GM15510 (cell line): ENCODE data around the gene PDE4D.

ENCODE experiments used
- POLR2A ChIP-seq: IDR thresholded peaks from 3 replicates; pipeline ENCODE4 v1.6.1; 2011; ENCODE audit warnings: borderline replicate concordance; ENCODE audit not compliant: insufficient read length; ENCODE audit errors: extremely low read depth

PDE4D gene

GRCh38 chr5:59296317-59297264, 596.9 kb downstream of the PDE4D start:
- TF ChIP-seq POLR2A, result no peak

GRCh38 chr5:59293700-59294099, 599.8 kb downstream of the PDE4D start:
- no peak for TF ChIP-seq POLR2A

GRCh38 chr5:59291941-59292340, 601.6 kb downstream of the PDE4D start:
- TF ChIP-seq POLR2A, result no peak

GRCh38 chr5:59287884-59288283, 605.6 kb downstream of the PDE4D start:
- TF ChIP-seq POLR2A, result no peak

- no peak for TF ChIP-seq POLR2A
These were observed 606.2 kb downstream of the PDE4D start for GRCh38 chr5:59287361-59287760.

- no peak for TF ChIP-seq POLR2A
These were observed 607.0 kb downstream of the PDE4D start for GRCh38 chr5:59286510-59286909.

GRCh38 chr5:59285300-59286016, 608.1 kb downstream of the PDE4D start:
- TF ChIP-seq POLR2A, result no peak

- TF ChIP-seq POLR2A, result no peak
These were observed 610.8 kb downstream of the PDE4D start for GRCh38 chr5:59282726-59283125.

- no peak for TF ChIP-seq POLR2A
These were observed 613.5 kb downstream of the PDE4D start for GRCh38 chr5:59279979-59280378.

- TF ChIP-seq POLR2A, result no peak
These were observed 616.6 kb downstream of the PDE4D start for GRCh38 chr5:59276917-59277372.

- TF ChIP-seq POLR2A, result no peak
These were observed 617.2 kb downstream of the PDE4D start for GRCh38 chr5:59276325-59276675.

- TF ChIP-seq POLR2A, result no peak
These were observed 617.8 kb downstream of the PDE4D start for GRCh38 chr5:59275510-59276324.

GRCh38 chr5:59275170-59275509, 618.4 kb downstream of the PDE4D start:
- TF ChIP-seq POLR2A, result no peak

- TF ChIP-seq POLR2A, result no peak
These were observed 619.4 kb downstream of the PDE4D start for GRCh38 chr5:59274106-59274636.

GRCh38 chr5:59272809-59273427, 620.6 kb downstream of the PDE4D start:
- TF ChIP-seq POLR2A, result no peak

GRCh38 chr5:59268756-59269415, 624.6 kb downstream of the PDE4D start:
- TF ChIP-seq POLR2A, result no peak
